ENCODE data around the gene IRAK1BP1. TPM values are rescaled to one million over a fixed set of nuclear protein-coding genes. Genes with fewer than 3 reads are reported as not detected.
"Not testable (repeated sequence)": the region's sequence is repeated elsewhere in the genome, so short reads cannot be mapped to it uniquely, and the experiment has no call there.

The IRAK1BP1 gene
- total RNA-seq, 1 experiment from 2014 or later, result 6.1 TPM

GRCh38 chr6:78921168-78921567 lies 53.8 kb downstream of the IRAK1BP1 start:
- H3K9me3 Mint-ChIP-seq, result peaks cover 73% of the 10 kb centered on the region

GRCh38 chr6:78925317-78925716 lies 58.0 kb downstream of the IRAK1BP1 start:
- POLR2A ChIA-PET, result no interaction called here
- Mint-ChIP-seq H3K9me3 (peaks cover 50% of the 10 kb centered on the region), H3K27ac (no peak overlapping the region), H3K27me3 (ENCODE audit: low read depth) (peaks cover 9% of the 10 kb centered on the region; the same call in 1 of the 2 replicates), H3K36me3 (peaks cover 19% of the 10 kb centered on the region), H3K4me1 (no peaks in the 10 kb centered on the region), H3K4me3 (no peak overlapping the region)
- DNase-seq (ENCODE audit: low spot score), result no peak
- CTCF ChIA-PET, result no interaction called here
- no peak for ATAC-seq
- TF ChIP-seq ZNF532 (CRISPR knock-in tag; IDR thresholded peaks at IDR 0.05; ENCODE audit: borderline replicate concordance) (no peak), MYBL2 (CRISPR knock-in tag; IDR thresholded peaks at IDR 0.05) (no peak), CDX4 (CRISPR knock-in tag; IDR thresholded peaks at IDR 0.05; ENCODE audit: borderline replicate concordance) (no peak), ZNF423 (CRISPR knock-in tag; IDR thresholded peaks at IDR 0.05) (no peak), AR (CRISPR knock-in tag; IDR thresholded peaks at IDR 0.05) (no peak), RELA (CRISPR knock-in tag; IDR thresholded peaks at IDR 0.05; ENCODE audit: borderline replicate concordance) (no peak), PRDM15 (CRISPR knock-in tag; IDR thresholded peaks at IDR 0.05) (no peak), HMGXB4 (CRISPR knock-in tag; IDR thresholded peaks at IDR 0.05) (no peak), SMAD4 (CRISPR knock-in tag; IDR thresholded peaks at IDR 0.05) (no peak), ZNF263 (CRISPR knock-in tag; IDR thresholded peaks at IDR 0.05; ENCODE audit: low read depth) (no peak), ERG (CRISPR knock-in tag; IDR thresholded peaks at IDR 0.05) (no peak), FOXP4 (CRISPR knock-in tag; IDR thresholded peaks at IDR 0.05) (no peak), GRHL2 (CRISPR knock-in tag; IDR thresholded peaks at IDR 0.05; ENCODE audit: insufficient replicate concordance, severe bottlenecking) (no peak), OVOL2 (CRISPR knock-in tag; IDR thresholded peaks at IDR 0.05; ENCODE audit: borderline replicate concordance) (no peak), ATF1 (CRISPR knock-in tag; IDR thresholded peaks at IDR 0.05) (no peak)

More at GRCh38 chr6:78921168-78921567, 53.8 kb downstream of the IRAK1BP1 start:
- H3K27ac Mint-ChIP-seq; POLR2A ChIA-PET; DNase-seq (ENCODE audit: low spot score); H3K27me3 Mint-ChIP-seq (ENCODE audit: low read depth); H3K4me3 Mint-ChIP-seq; CTCF ChIA-PET; H3K4me1 Mint-ChIP-seq; ATAC-seq: not testable (repeated sequence)
- peaks cover 41% of the 10 kb centered on the region for H3K36me3 Mint-ChIP-seq
